Gastroesophageal sphincter (tissue), 3 donors: ENCODE results near the gene SLC6A3.

Experiments
- CTCF ChIP-seq, 4 experiments: fragments of 200-600 bp in 2 of 4; fragments of 450-650 bp in 2 of 4; sonication (generic) in 1 of 4; IDR thresholded peaks; one replicate each; pipeline ENCODE4 v1.5.1; 2017 to 2019; ENCODE audit warnings: antibody characterized with exemption in 4 of 4, mild to moderate bottlenecking in 2 of 4, moderate library complexity in 2 of 4
- POLR2A ChIP-seq, 2 donors: fragments of 450-650 bp; IDR thresholded peaks; one replicate each; pipeline ENCODE4 v1.6.1; 2017; ENCODE audit warnings: antibody characterized with exemption in 2 of 2, mild to moderate bottlenecking in 2 of 2, moderate library complexity in 1 of 2
- POLR2AphosphoS5 ChIP-seq: sonication (generic); formaldehyde crosslinking; IDR thresholded peaks from one replicate; pipeline ENCODE4 v1.6.1; 2017; ENCODE audit warnings: antibody characterized with exemption

- no peak for TF ChIP-seq POLR2A (IDR thresholded peaks at IDR 0.05)
- no peak for TF ChIP-seq CTCF (IDR thresholded peaks at IDR 0.05)
- TF ChIP-seq POLR2AphosphoS5: no peak
Observed at GRCh38 chr5:1378096-1378495, 67.1 kb downstream of the SLC6A3 start.
